Immature natural killer cell (primary cell): Measurements from ENCODE around the gene DAB1. TPM values are rescaled to one million over a fixed set of nuclear protein-coding genes. Genes with fewer than 3 reads are reported as not detected.

Source experiments
- DNase-seq, 3 donors: peaks; one replicate each; pipeline ENCODE4 v3.0.0; 2022; ENCODE audit warnings: mixed read lengths in 1 of 3
- H3K27ac Mint-ChIP-seq, 6 donors: one replicate each; pipeline ENCODE4 v1.8.0; 2020; ENCODE audit warnings: mixed read lengths in 6 of 6, mild to moderate bottlenecking in 5 of 6, inconsistent platforms in 4 of 6, moderate library complexity in 3 of 6
- H3K27me3 Mint-ChIP-seq, 3 donors: one replicate each; pipeline ENCODE4 v1.8.0; 2020 to 2021; ENCODE audit warnings: low read depth in 3 of 3, mild to moderate bottlenecking in 3 of 3, mixed read lengths in 3 of 3, moderate library complexity in 3 of 3, inconsistent platforms in 1 of 3
- H3K36me3 Mint-ChIP-seq, 3 donors: one replicate each; pipeline ENCODE4 v1.8.0; 2020; ENCODE audit warnings: mixed read lengths in 3 of 3, inconsistent platforms in 2 of 3, mild to moderate bottlenecking in 2 of 3
- H3K4me1 Mint-ChIP-seq, 2 donors: one replicate each; pipeline ENCODE4 v1.8.0; 2020; ENCODE audit warnings: inconsistent platforms in 2 of 2, mild to moderate bottlenecking in 2 of 2, mixed read lengths in 2 of 2, moderate library complexity in 1 of 2
- H3K4me3 Mint-ChIP-seq, 5 donors: one replicate each; pipeline ENCODE4 v1.8.0; 2020; ENCODE audit warnings: mild to moderate bottlenecking in 5 of 5, mixed read lengths in 5 of 5, inconsistent platforms in 3 of 5, moderate library complexity in 3 of 5
- H3K9me3 Mint-ChIP-seq, 6 donors: one replicate each; pipeline ENCODE4 v1.8.0; 2020; ENCODE audit warnings: mild to moderate bottlenecking in 6 of 6, mixed read lengths in 6 of 6, inconsistent platforms in 4 of 6, moderate library complexity in 3 of 6
- polyA plus RNA-seq, 3 donors: library from polyadenylated mRNA; unstranded; fragments of 300-500 nt; fragmentation: Illumina TruSeq; gene quantifications; one replicate each; pipeline ENCODE4 v1.2.3, GENCODE V29; 2021

The DAB1 gene
- polyA plus RNA-seq, 3 donors from 2014 or later = 0.88 TPM; not detected in 2

- Mint-ChIP-seq H3K9me3 (peaks cover 0 to under 1% (median 0%) of the 10 kb centered on the region in 6 donors), H3K36me3 (no peaks in the 10 kb centered on the region), H3K4me3 (no peak overlapping the region), H3K4me1 (peaks cover 2% of the 10 kb centered on the region in 2 donors), H3K27me3 (peaks cover 2 to 4% (median 2%) of the 10 kb centered on the region in 3 donors), H3K27ac (no peak overlapping the region)
- no peak for DNase-seq
These were observed 111.0 kb downstream of the DAB1 start for GRCh38 chr1:57312869-57313268.

GRCh38 chr1:57311411-57311810 is 112.4 kb downstream of the DAB1 start:
- peaks cover 0 to 9% (median 1%) of the 10 kb centered on the region in 6 donors for H3K9me3 Mint-ChIP-seq
- H3K4me1 Mint-ChIP-seq = peaks cover 14 to 15% of the 10 kb centered on the region in 2 donors
- no peak overlapping the region for H3K4me3 Mint-ChIP-seq
- no peak for DNase-seq
- peaks cover 2 to 4% (median 2%) of the 10 kb centered on the region in 3 donors for H3K27me3 Mint-ChIP-seq
- peak overlapping the region in 1 of 6 donors; percentile 25 for H3K27ac Mint-ChIP-seq
- H3K36me3 Mint-ChIP-seq = peaks cover 0 to 4% (median 4%) of the 10 kb centered on the region in 3 donors

- Mint-ChIP-seq H3K27me3 (peaks cover 0 to 4% (median 2%) of the 10 kb centered on the region in 3 donors), H3K9me3 (peaks cover 0 to 9% (median 1%) of the 10 kb centered on the region in 6 donors), H3K4me3 (no peak overlapping the region), H3K27ac (no peak overlapping the region), H3K36me3 (peaks cover 0 to 4% (median 4%) of the 10 kb centered on the region in 3 donors), H3K4me1 (peaks cover 14 to 15% of the 10 kb centered on the region in 2 donors)
- no peak for DNase-seq
These were observed 112.9 kb downstream of the DAB1 start for GRCh38 chr1:57311006-57311405.

- peak overlapping the region in 1 of 6 donors; percentile 55 for H3K27ac Mint-ChIP-seq
- no peak overlapping the region for H3K4me3 Mint-ChIP-seq
These were observed 114.2 kb downstream of the DAB1 start for GRCh38 chr1:57309630-57310029.

GRCh38 chr1:57307392-57308170 is 116.3 kb downstream of the DAB1 start:
- peak; percentile 22 to 47 (median 29) for DNase-seq
- H3K27ac Mint-ChIP-seq = peak overlapping the region; percentile 61 to 91 (median 81)
- H3K27me3 Mint-ChIP-seq = peaks cover 0 to 6% (median 2%) of the 10 kb centered on the region in 3 donors
- peak overlapping the region; percentile 9 to 69 (median 59) for H3K4me3 Mint-ChIP-seq
- peaks cover 0 to 4% (median 4%) of the 10 kb centered on the region in 3 donors for H3K36me3 Mint-ChIP-seq
- H3K4me1 Mint-ChIP-seq = peaks cover 14 to 15% of the 10 kb centered on the region in 2 donors
- peaks cover 0 to 12% (median 1%) of the 10 kb centered on the region in 6 donors for H3K9me3 Mint-ChIP-seq

More at GRCh38 chr1:57309630-57310029, 114.2 kb downstream of the DAB1 start:
- no peak for DNase-seq
- Mint-ChIP-seq H3K27me3 (peaks cover 0 to 4% (median 2%) of the 10 kb centered on the region in 3 donors), H3K4me1 (peaks cover 14 to 15% of the 10 kb centered on the region in 2 donors), H3K36me3 (peaks cover 0 to 4% (median 4%) of the 10 kb centered on the region in 3 donors), H3K9me3 (peaks cover 0 to 9% (median 1%) of the 10 kb centered on the region in 6 donors)

- Mint-ChIP-seq H3K27ac (peak overlapping the region in 1 of 6 donors; percentile 43), H3K4me1 (peaks cover 14 to 15% of the 10 kb centered on the region in 2 donors), H3K4me3 (no peak overlapping the region), H3K27me3 (peaks cover 0 to 4% (median 2%) of the 10 kb centered on the region in 3 donors), H3K36me3 (peaks cover 0 to 4% (median 4%) of the 10 kb centered on the region in 3 donors), H3K9me3 (peaks cover 0 to 12% (median 1%) of the 10 kb centered on the region in 6 donors)
- DNase-seq = no peak
These were observed 119.3 kb downstream of the DAB1 start for GRCh38 chr1:57304591-57304990.

GRCh38 chr1:57302812-57303596 is 120.9 kb downstream of the DAB1 start:
- DNase-seq = no peak
- H3K4me1 Mint-ChIP-seq = peaks cover 13% of the 10 kb centered on the region in 2 donors
- peaks cover 2 to 4% (median 2%) of the 10 kb centered on the region in 3 donors for H3K27me3 Mint-ChIP-seq
- no peak overlapping the region for H3K27ac Mint-ChIP-seq
- no peak overlapping the region for H3K4me3 Mint-ChIP-seq
- peaks cover 0 to 14% (median 1%) of the 10 kb centered on the region in 6 donors for H3K9me3 Mint-ChIP-seq
- peaks cover 0 to 4% (median 4%) of the 10 kb centered on the region in 3 donors for H3K36me3 Mint-ChIP-seq

GRCh38 chr1:57300186-57300585 is 123.7 kb downstream of the DAB1 start:
- no peak overlapping the region for H3K27ac Mint-ChIP-seq
- H3K27me3 Mint-ChIP-seq = peaks cover 2 to 4% (median 2%) of the 10 kb centered on the region in 3 donors
- peaks cover 0 to 9% (median 0%) of the 10 kb centered on the region in 6 donors for H3K9me3 Mint-ChIP-seq
- H3K36me3 Mint-ChIP-seq = no peaks in the 10 kb centered on the region
- H3K4me3 Mint-ChIP-seq = no peak overlapping the region
- DNase-seq = no peak
- no peaks in the 10 kb centered on the region for H3K4me1 Mint-ChIP-seq

- Mint-ChIP-seq H3K9me3 (peaks cover 0 to 3% (median 0%) of the 10 kb centered on the region in 6 donors), H3K27me3 (peaks cover 0 to 2% (median 2%) of the 10 kb centered on the region in 3 donors), H3K4me1 (no peaks in the 10 kb centered on the region), H3K27ac (no peak overlapping the region), H3K36me3 (no peaks in the 10 kb centered on the region), H3K4me3 (no peak overlapping the region)
- DNase-seq = no peak
These were observed 127.1 kb downstream of the DAB1 start for GRCh38 chr1:57296726-57297250.

GRCh38 chr1:57295326-57295725 is 128.5 kb downstream of the DAB1 start:
- H3K4me3 Mint-ChIP-seq = no peak overlapping the region
- no peak overlapping the region for H3K27ac Mint-ChIP-seq
- peaks cover 0 to 4% (median 0%) of the 10 kb centered on the region in 6 donors for H3K9me3 Mint-ChIP-seq
- no peaks in the 10 kb centered on the region for H3K36me3 Mint-ChIP-seq
- peaks cover 0 to 4% (median 2%) of the 10 kb centered on the region in 3 donors for H3K27me3 Mint-ChIP-seq
- no peaks in the 10 kb centered on the region for H3K4me1 Mint-ChIP-seq
- no peak for DNase-seq

GRCh38 chr1:57294177-57294576 is 129.7 kb downstream of the DAB1 start:
- H3K4me1 Mint-ChIP-seq = no peaks in the 10 kb centered on the region
- no peak overlapping the region for H3K4me3 Mint-ChIP-seq
- H3K9me3 Mint-ChIP-seq = peaks cover 0 to 5% (median 0%) of the 10 kb centered on the region in 6 donors
- no peaks in the 10 kb centered on the region for H3K36me3 Mint-ChIP-seq
- H3K27ac Mint-ChIP-seq = no peak overlapping the region
- peaks cover 2 to 5% (median 4%) of the 10 kb centered on the region in 3 donors for H3K27me3 Mint-ChIP-seq
- no peak for DNase-seq

GRCh38 chr1:57293214-57293613 is 130.6 kb downstream of the DAB1 start:
- DNase-seq = no peak
- H3K36me3 Mint-ChIP-seq = no peaks in the 10 kb centered on the region
- no peak overlapping the region for H3K27ac Mint-ChIP-seq
- H3K4me3 Mint-ChIP-seq = no peak overlapping the region
- H3K9me3 Mint-ChIP-seq = peaks cover 0 to 4% (median 0%) of the 10 kb centered on the region in 6 donors
- H3K4me1 Mint-ChIP-seq = no peaks in the 10 kb centered on the region
- peaks cover under 1 to 6% (median 4%) of the 10 kb centered on the region in 3 donors for H3K27me3 Mint-ChIP-seq

GRCh38 chr1:57289781-57290180 is 134.1 kb downstream of the DAB1 start:
- no peak for DNase-seq
- no peaks in the 10 kb centered on the region for H3K36me3 Mint-ChIP-seq
- peaks cover 0 to 2% (median 0%) of the 10 kb centered on the region in 6 donors for H3K9me3 Mint-ChIP-seq
- H3K4me1 Mint-ChIP-seq = no peaks in the 10 kb centered on the region
- no peak overlapping the region for H3K27ac Mint-ChIP-seq
- H3K27me3 Mint-ChIP-seq = peaks cover 2 to 8% (median 7%) of the 10 kb centered on the region in 3 donors
- H3K4me3 Mint-ChIP-seq = no peak overlapping the region
